Lower lobe of right lung (tissue), 2 donors: Measurements from ENCODE around the gene NAA16. TPM values are rescaled to one million over a fixed set of nuclear protein-coding genes. Genes with fewer than 3 reads are reported as not detected.

Source experiments
- ATAC-seq, 2 donors: fragments of 200-7000 bp; cut with Tn5 transposase; one replicate each; pipeline ENCODE4 v1.9.1; 2020 to 2022; ENCODE audit warnings: mild to moderate bottlenecking in 2 of 2, moderate library complexity in 2 of 2
- DNase-seq: peaks from one replicate; pipeline ENCODE4 v3.0.0-alpha.2; 2020
- H3K27ac ChIP-seq: fragments of 200-600 bp; one replicate; pipeline ENCODE4 v1.8.0; 2022
- H3K27me3 ChIP-seq: fragments of 200-600 bp; one replicate; pipeline ENCODE4 v1.8.0; 2022; ENCODE audit warnings: low read depth
- H3K36me3 ChIP-seq: fragments of 200-600 bp; one replicate; pipeline ENCODE4 v1.8.0; 2022; ENCODE audit warnings: mild to moderate bottlenecking
- H3K4me1 ChIP-seq: fragments of 200-600 bp; one replicate; pipeline ENCODE4 v1.8.0; 2022
- H3K4me3 ChIP-seq: fragments of 200-600 bp; one replicate; pipeline ENCODE4 v1.8.0; 2022; ENCODE audit warnings: mild to moderate bottlenecking
- H3K9me3 ChIP-seq: fragments of 200-600 bp; one replicate; pipeline ENCODE4 v1.8.0; 2022
- intact Hi-C: fragments of 100-400 bp; cut with DNase I; formaldehyde crosslinking; loops from one replicate; pipeline ENCODE4 v1.11.0; 2022
- total RNA-seq: library from RNA; stranded (reverse); fragmentation: NEBNext Ultra II Directional; extraction: Animal tissue kit (Norgen Biotek cat#: 25700); gene quantifications from one replicate; pipeline ENCODE4 v1.2.1, GENCODE V29; 2021
- TF ChIP-seq, protein P1 (sequence below): fragments of 200-600 bp; IDR thresholded peaks from one replicate; pipeline ENCODE4 v1.8.0; 2022; ENCODE audit warnings: antibody characterized with exemption, mild to moderate bottlenecking
- donor health status: DM: no; HTN: yes; CAD: no; lungs with severe emphysema.

NAA16 gene
- total RNA-seq, 1 donor from 2014 or later = 14.9 TPM

DNA sequence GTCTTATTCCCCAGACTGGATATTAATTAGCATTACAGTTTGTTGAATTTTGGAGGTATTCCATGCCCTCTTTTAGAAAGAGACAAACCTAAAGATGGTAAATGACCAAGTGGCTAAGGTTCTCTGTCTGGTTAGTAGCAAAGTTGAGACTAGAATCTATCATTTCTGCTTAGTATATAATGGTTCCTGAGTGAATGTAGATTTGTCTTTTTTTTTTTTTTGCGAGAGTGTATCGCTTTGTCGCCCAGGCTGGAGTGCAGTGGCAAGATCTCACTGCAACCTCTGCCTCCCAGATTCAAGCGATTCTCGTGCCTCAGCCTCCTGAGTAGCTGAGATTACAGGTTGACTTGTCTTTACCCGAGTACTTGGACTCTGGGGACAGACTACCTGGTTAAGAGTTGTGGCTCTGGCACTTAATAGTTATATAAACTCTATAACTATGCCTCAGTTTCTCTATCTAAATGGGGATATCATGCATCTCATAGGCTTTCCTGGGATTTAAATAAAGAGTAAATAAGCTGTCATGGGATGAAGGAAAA lies 2.7 kb downstream of the NAA16 start:
- Histone ChIP-seq H3K27me3 (no peaks in the 10 kb centered on the region), H3K27ac (no peak overlapping the region), H3K4me1 (peaks cover 41% of the 10 kb centered on the region), H3K36me3 (no peaks in the 10 kb centered on the region), H3K9me3 (no peaks in the 10 kb centered on the region), H3K4me3 (no peak overlapping the region)
- intact Hi-C loops = no loop called here
- TF ChIP-seq, protein P1, sequence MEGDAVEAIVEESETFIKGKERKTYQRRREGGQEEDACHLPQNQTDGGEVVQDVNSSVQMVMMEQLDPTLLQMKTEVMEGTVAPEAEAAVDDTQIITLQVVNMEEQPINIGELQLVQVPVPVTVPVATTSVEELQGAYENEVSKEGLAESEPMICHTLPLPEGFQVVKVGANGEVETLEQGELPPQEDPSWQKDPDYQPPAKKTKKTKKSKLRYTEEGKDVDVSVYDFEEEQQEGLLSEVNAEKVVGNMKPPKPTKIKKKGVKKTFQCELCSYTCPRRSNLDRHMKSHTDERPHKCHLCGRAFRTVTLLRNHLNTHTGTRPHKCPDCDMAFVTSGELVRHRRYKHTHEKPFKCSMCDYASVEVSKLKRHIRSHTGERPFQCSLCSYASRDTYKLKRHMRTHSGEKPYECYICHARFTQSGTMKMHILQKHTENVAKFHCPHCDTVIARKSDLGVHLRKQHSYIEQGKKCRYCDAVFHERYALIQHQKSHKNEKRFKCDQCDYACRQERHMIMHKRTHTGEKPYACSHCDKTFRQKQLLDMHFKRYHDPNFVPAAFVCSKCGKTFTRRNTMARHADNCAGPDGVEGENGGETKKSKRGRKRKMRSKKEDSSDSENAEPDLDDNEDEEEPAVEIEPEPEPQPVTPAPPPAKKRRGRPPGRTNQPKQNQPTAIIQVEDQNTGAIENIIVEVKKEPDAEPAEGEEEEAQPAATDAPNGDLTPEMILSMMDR = no peak
- no peak for ATAC-seq
- DNase-seq = no peak

- peaks cover 37% of the 10 kb centered on the region for H3K4me1 ChIP-seq
- DNase-seq (no peak), ATAC-seq (no peak)
- no peaks in the 10 kb centered on the region for H3K36me3 ChIP-seq
- H3K9me3 ChIP-seq = no peaks in the 10 kb centered on the region
- intact Hi-C loops = no loop called here
- TF ChIP-seq, protein P1 = no peak
- H3K27ac ChIP-seq = no peak overlapping the region
- no peak overlapping the region for H3K4me3 ChIP-seq
- no peaks in the 10 kb centered on the region for H3K27me3 ChIP-seq
These were observed 4.5 kb downstream of the NAA16 start for GRCh38 chr13:41315443-41316047.

- H3K36me3 ChIP-seq = no peaks in the 10 kb centered on the region
- TF ChIP-seq, protein P1 = no peak
- intact Hi-C loops = no loop called here
- no peak overlapping the region for H3K4me3 ChIP-seq
- ATAC-seq (no peak), DNase-seq (no peak)
- H3K9me3 ChIP-seq = no peaks in the 10 kb centered on the region
- peaks cover 34% of the 10 kb centered on the region for H3K4me1 ChIP-seq
- no peak overlapping the region for H3K27ac ChIP-seq
- H3K27me3 ChIP-seq = no peaks in the 10 kb centered on the region
These were observed 6.2 kb downstream of the NAA16 start for GRCh38 chr13:41317243-41317642.

DNA sequence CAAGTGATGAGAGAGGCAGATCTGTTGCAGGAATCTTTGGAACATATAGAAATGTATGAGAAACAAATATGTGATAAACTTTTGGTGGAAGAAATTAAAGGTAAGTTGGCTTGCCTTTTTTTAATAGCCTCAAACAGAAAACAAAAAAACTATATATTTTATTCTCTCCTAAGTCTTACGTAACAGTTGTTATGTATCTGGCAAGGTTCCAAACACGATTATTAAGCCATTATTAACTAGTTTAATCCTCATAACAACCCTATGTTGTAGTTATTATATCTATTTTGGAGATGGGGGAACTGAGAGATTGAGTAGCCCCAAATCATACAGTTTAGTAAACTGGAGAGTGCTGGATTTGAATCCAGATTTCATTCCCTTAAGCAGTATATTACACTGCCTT lies 14.7 kb downstream of the NAA16 start:
- H3K9me3 ChIP-seq = no peaks in the 10 kb centered on the region
- no peaks in the 10 kb centered on the region for H3K27me3 ChIP-seq
- ATAC-seq = no peak
- H3K27ac ChIP-seq = no peak overlapping the region
- no peak for DNase-seq
- no peak overlapping the region for H3K4me3 ChIP-seq
- intact Hi-C loops = no loop called here
- no peaks in the 10 kb centered on the region for H3K4me1 ChIP-seq
- TF ChIP-seq, protein P1 = no peak
- peaks cover 46% of the 10 kb centered on the region for H3K36me3 ChIP-seq

DNA sequence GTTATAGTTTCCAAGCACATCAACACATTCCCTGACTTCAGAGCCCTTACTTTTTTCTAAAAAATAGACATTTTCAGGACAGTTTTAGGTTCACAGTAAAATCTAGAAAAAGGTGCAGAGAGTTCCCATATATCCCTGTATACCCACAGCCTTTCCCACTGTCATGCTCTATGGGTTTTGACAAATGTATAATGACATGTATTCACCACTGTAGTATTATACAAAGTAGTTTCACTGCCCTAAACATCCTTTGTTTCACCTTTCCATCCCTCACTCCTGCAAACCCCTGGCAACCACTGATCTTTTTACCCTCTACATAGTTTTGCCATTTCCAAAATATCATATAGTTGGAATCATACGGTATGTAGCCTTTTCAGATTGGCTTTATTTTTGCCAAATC lies 15.6 kb downstream of the NAA16 start:
- no peaks in the 10 kb centered on the region for H3K9me3 ChIP-seq
- peaks cover 46% of the 10 kb centered on the region for H3K36me3 ChIP-seq
- H3K4me3 ChIP-seq = no peak overlapping the region
- H3K27ac ChIP-seq = no peak overlapping the region
- intact Hi-C loops = no loop called here
- DNase-seq = no peak
- ATAC-seq = no peak
- TF ChIP-seq, protein P1 = no peak
- H3K4me1 ChIP-seq = no peaks in the 10 kb centered on the region
- no peaks in the 10 kb centered on the region for H3K27me3 ChIP-seq
